H1 (cell line): ENCODE measurements around the gene UCP2. TPM values are rescaled to one million over a fixed set of nuclear protein-coding genes. Genes with fewer than 3 reads are reported as not detected.

Experiments used
- JUN ChIP-seq: IDR thresholded peaks from 2 replicates; pipeline ENCODE4 v1.6.1; 2011; ENCODE audit warnings: low read depth, mild to moderate bottlenecking, improper control_type of control experiment, low read length
- PHF8 ChIP-seq: fragments of 200-600 bp; sonication (generic); conservative IDR thresholded peaks from 2 replicates; pipeline ENCODE4 v1.7.1; 2012; ENCODE audit warnings: low read depth, mild to moderate bottlenecking, inconsistent platforms, low read length, moderate library complexity
- TCF12 ChIP-seq: IDR thresholded peaks from 2 replicates; pipeline ENCODE4 v1.6.1; 2011; ENCODE audit warnings: low read depth, mild to moderate bottlenecking, low read length
- USF2 ChIP-seq: IDR thresholded peaks from 2 replicates; pipeline ENCODE4 v1.6.1; 2011; ENCODE audit warnings: low read length, improper control_type of control experiment
- polyA plus RNA-seq, 7 experiments: library from polyadenylated mRNA; depleted of rRNA in 3 of 7; stranded (reverse) in 5 of 7; unstranded in 2 of 7; fragments of >200 nt in 5 of 7; fragments of 200-250 nt in 2 of 7; gene quantifications; 1 replicate in 5 of 7; 2 replicates in 1 of 7; 4 replicates in 1 of 7; pipeline versions ENCODE4 v1.2.1 to v1.2.3, GENCODE V29; 2011 to 2013; ENCODE audit warnings: missing spikeins in 2 of 7, mixed read lengths in 2 of 7
- total RNA-seq: library from RNA; stranded (reverse); fragmentation: NEBNext Ultra II Directional; extraction: Animal tissue kit (Norgen Biotek cat#: 25700); gene quantifications from 2 replicates; pipeline ENCODE4 v1.2.1, GENCODE V29; 2021

UCP2 gene
- total and polyA plus RNA-seq, 2 of the 8 experiments (the other 6 are each of a cell fraction or from before 2014, with no cell fraction given), result 46.2 to 55.2 TPM

- TF ChIP-seq USF2 (no peak), JUN (no peak), TCF12 (no peak), PHF8 (no peak)
Measured at GRCh38 chr11:73968356-73968966, 14.2 kb downstream of the UCP2 start (continued).
